GM19025 (cell line): ENCODE measurements around the gene RCL1.
"Not testable (repeated sequence)": the region's sequence is repeated elsewhere in the genome, so short reads cannot be mapped to it uniquely, and the experiment has no call there.

Experiments used
- ATAC-seq: cut with Tn5 transposase; IDR thresholded peaks from one replicate; pipeline ENCODE4 v1.9.1; 2021; ENCODE audit warnings: mild to moderate bottlenecking, low read depth, moderate library complexity; ENCODE audit not compliant: unreplicated experiment

Gene RCL1

DNA sequence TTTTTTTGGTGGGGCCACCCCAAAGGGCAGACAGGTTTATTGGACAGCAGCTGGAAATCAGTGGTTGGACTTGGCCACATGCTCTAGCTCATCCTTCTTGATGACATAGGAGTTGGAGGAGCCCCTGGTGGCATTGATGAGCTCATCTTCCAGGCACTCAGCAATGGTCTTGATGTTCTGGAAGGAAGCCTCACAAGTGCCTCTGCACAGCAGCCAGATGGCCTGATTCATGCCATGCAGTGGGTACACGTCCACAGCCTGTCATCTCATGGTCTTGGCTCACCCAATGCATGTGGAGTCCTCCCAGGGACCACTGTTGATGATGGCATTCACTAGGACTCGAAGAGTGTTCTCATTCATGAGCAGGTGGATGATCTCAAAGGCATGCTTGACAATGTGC, 11.3 kb upstream of the RCL1 start:
- ATAC-seq, result no peak

DNA sequence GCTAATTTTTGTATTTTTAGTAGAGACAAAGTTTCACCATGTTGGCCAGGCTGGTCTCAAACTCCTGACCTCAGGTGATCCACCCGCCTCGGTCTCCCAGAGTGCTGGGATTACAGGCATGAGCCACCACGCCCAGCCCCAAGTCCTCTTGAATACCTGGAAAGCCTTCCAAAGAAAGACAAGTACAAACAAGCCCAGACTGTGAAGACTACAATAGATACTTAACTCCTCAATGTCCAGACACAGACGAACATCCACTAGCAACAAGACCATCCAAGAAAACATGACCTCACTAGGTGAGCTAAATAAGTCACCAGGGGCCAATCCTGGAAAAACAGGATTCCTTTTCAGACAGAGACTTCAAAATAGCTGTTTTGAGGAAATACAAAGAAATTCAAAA, 9.6 kb upstream of the RCL1 start:
- ATAC-seq, result not testable (repeated sequence)

DNA sequence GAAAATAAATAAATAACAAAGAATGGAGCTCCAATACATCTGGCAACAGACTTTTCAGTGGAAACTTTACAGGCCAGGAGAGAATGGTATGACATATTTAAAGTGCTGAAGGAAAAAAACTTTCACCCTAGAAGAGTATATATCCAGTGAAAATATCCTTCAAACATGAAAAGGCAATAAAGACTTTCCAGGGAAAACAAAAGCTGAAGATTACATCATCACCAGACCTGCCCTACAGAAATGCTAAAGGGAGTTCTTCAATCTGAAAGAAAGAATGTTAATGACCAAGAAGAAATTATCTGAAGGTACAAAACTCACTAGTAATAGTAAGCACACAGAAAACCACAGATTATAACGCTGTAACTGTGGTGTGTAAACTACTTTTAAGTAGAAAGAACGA, 8.3 kb upstream of the RCL1 start:
- no peak for ATAC-seq

DNA sequence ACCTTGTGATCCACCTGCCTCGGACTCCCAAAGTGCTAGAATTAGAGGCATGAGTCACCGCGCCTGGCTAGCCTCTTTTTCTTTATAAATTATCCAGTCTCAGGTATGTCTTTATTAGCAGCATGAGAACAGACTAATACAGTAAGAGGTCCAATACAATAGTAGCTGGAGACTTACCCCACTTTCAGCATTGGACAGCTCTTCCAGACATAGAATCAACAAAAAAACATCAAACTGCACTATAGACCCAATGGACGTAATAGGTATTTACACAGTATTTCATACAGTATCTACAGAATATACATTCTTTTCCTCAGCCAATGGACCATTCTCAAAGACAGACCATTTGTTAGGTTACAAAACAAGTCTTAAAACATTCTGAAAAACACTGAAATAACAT, 6.1 kb upstream of the RCL1 start:
- ATAC-seq, result no peak

DNA sequence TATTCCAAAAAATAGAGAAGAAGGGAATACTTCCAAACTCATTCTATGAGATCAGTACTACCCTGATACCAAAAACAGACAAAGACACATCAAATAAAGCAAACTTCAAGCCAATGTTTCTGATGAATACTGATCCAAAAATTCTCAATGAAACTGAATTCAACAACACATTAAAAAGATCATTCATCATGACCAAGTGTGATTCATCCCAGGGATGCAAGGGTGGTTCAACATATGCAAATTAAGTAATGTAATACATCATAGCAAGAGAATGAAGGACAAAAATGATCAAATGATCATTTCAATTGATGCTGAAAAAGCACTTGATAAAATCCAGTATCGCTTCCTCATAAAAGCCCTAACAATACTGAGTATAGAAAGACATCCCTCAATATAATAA, 4.9 kb upstream of the RCL1 start:
- ATAC-seq, result no peak

DNA sequence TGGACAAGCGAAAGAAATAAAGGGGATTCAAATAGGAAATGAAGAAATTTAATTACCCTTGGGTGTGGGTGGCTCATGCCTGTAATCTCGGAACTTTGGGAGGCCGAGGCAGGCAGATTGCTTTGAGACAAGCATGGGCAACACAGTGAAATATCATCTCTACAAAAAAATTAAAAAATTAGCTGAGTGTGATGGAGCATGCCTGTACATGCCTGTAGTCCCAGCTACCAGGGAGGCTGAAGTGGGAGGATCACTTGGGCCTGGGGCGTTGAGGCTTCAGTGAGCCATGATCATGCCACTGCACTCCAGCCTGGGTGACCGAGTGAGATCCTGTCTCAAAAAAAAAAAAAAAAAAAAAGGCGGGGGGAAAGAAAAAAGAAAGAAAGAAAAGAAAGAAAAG, 4.0 kb upstream of the RCL1 start:
- ATAC-seq, result no peak

DNA sequence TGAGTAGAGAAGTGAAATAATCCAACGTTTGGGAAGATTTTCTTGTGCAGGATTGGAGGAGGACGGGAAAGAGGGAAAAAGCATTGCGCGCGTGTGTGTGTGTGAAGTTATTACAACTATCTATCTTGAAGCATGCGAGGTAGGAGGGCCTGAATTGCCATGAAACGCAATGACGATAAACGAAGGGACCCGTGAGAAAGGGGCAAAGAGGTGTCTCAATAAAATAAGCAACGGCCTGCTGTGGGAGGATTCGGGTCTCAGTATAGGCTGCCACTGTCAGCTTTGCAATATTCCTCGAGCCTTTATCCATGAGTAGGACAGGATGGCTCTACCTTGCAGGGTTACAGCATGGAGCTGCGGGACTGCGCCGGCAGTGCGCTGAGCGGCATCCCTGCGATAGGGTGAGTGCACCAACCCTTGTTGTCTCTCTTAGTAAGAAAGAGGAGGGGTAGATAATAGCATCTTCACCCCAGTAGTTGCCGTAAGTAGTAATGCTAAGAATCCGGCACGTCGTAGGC, 631 bp upstream of the RCL1 start:
- ATAC-seq, result peak; percentile 16

DNA sequence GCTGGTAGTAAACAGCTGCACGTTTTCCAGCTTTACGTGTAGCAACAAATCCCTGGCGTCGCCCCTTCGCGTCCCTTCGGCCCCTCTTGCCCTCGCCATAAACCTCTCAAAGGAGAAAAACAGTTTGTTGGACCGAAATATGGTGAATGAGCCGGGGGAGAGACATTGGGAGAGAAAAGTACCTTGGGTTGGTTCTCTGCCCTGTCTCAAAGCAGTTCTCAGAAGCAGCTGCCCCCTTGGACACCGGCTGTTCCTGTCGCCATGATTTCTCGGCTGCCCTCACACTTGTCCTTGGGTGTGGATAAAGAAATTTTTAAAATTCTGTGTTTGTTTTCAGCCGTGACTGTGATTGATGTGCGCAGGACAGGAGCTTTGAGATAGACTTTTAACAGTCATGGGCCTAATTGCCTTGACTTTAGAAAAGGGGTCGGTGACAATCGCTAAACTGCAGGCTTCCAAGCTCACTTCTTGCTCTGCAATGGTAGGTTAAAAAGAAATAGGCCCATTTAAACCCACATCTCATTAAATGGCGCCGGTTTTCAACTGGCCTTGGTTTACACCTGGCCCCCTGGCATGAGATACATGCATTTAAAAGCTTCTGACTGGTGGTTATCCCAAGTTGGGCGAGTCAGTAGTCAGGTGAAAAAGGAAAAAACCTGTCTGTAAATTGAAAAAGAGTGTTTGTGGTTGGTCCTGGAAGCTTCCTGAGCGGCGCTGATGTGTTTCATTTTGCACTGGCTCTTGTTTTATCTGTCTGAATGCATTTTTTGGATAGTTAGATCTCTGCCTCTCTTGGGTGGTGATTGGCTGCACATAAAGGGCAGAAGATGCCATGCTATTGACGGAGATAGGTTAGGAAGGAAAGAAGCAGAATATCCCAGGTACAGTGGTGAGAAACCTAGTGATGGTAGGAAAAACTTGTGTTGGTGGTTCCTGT, 983 bp downstream of the RCL1 start:
- ATAC-seq, result no peak

DNA sequence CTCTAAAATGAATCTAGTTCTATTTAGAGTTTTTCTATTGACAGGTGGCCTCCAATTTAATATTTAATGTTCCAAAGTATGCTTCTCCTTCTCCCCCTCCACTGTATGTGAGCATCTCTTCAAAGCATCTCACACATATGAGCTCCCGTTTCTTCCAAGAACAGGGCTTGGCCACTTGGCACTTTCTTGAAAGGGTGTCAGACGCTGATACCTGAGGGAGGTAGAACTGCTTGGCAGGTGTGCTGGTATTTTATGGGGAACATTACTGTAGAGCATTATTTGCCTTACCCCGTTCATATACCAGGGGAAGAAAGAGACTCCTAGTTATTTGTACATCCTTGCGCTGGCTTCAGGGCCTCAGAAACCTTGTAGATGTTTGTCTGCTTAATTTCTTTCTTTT, 1.9 kb downstream of the RCL1 start:
- ATAC-seq, result no peak

DNA sequence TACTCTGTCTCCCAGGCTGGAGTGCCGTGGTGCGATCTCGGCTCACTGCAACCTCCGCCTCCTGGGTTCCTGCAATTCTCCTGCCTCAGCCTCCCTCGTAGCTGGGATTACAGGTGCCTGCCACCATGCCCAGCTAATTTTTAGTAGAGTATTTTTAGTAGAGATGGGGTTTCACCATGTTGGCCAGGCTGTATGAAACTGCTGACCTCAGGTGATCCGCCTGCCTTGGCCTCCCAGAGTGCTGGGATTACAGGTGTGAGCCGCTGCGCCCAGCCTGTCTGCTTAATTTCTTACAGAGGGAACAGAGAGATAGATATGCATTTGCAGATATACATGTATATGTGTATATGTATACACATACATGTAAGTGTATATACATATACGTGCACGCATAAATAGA, 2.4 kb downstream of the RCL1 start:
- ATAC-seq, result not testable (repeated sequence)

DNA sequence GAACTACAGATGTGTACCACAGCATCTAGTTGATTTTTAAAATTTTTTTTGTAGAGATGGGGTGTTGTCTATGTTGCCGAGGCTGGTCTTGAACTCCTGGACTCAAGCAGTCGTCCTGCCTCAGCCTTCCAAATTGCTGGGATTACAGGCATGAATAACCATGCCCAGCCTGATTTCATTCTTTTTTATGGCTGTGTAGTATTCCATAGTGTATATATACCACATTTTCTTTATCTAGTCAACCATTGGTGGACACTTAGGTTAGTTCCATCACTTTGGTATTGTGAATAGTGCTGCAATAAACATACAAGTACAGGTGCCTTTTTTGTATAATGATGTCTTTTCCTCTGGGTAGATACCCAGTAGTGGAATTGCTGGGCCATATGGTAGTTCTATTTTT, 3.8 kb downstream of the RCL1 start:
- ATAC-seq, result no peak

DNA sequence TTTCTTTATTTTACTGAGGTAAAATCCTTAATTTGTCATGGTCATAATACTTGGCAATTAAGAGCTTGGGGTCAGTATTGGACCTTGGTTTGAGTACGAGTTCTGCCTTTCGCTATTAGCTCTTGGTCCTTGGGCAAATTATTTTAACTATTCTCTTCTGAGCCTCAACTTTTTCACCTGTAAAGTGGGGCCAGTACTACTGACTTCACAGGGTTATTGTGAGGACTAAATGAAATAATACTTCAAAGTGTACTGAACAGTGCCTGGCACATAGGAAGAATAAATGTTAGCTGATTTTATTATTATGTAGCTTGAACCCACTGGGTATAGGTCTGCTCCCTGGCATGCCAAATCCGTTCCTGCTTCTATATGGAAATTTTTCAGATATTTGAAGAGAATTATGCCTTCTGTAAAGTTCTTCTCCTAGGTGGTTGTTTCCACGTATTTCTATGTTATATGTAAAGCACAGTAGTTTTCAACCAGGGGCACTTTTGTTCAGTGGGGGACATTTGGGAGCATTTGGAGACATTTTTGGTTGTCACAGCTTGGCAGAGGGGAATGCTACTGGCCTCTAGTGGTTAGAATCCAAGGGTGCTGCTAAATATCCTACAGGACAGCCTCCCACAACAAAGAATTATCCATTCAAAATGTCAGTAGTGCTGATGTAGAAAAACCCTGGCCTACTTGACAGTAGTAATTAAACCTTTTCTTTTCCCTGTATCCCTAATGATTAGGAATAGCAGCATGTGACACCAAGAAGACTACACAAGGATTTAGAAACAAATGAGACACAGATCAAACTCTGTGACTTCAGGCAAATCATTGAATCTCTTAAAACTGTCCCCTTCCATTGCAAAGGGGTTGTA, 4.5 kb downstream of the RCL1 start:
- no peak for ATAC-seq

DNA sequence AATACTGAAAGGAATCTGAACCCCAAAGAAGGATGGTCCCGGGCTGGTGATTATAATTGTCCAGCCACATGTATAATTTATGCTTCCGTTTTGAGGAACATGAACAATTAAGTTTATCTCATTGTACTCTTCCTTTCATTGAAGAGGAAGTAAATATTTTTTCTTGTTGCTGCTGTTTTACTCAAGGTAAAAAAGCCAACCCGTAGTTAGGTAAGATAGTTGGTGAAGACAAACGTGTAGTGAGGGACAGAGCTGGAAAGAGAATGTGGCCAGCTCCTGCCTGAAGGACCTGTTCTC, 5.1 kb downstream of the RCL1 start:
- no peak for ATAC-seq

DNA sequence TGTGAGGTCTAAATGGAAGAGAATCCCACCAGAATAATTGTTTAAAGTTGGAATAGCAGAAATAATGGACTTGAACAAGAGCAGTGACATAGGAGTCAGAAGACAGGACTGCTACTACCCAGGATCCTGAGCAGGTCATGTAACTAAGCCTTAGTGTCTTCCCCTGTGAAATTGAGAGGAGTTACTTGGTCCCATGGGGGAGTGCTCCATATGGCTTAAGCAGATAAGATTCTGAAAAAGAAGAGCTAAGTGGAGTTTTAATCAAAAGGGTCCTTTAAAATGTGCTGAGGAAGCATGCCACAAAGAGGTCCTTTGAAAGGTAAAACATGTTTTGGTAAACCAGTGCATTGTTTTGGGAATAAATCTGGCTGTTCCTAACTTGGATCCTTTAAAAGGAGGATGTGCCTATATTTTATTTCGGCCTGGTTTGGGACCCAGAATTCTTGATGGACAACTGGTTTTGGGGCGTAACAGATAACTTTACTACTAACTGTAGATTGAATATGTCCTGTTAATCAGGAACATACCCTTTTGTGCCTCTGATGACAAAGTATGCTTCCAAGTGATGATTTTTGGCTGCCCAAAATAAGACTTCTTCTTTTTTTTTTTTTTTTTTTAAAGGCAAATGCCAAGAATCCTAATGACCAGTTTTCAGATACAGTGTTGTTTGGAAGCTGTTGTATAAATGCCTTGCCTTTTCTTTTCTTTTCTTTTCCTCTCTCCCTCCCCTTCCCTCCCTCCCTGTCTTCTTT, 5.7 kb downstream of the RCL1 start:
- ATAC-seq, result no peak

DNA sequence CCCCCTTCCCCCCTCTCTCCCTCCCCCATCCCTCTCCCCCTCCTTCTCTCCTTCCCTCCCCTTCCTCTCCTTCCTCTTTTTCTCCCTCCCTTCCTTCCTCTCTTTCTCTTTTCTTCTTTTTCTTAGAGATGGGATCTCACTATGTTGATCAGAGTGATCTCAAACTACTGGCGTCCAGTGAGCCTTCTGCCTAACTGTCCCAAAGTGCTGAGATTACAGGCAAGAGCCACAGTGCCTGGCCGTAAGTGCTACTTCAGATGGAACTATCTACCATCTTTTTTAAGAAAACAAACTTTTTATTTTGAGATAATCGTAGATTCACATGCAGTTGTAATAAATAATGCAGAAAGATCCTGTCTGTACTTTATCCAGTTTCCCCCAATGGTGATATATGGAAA, 6.3 kb downstream of the RCL1 start:
- ATAC-seq, result no peak

DNA sequence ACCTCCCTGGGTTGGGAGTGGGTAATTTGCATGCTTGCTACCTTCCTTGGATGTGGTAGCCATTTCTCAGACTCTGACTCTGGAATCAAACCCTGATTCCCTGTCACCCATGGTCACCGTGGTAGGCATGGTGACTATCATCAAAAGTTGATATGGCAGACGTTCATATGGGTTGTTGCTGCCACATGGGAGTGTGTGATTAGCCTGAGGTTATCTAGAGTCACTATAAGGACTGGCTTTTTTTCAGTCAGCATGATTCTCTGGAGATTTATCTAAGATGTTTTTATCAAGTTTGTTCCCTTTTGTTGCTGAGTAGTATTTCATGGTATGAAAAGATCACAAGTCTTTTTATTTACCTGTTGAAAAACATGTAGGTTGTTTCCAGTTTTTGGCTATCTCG, 7.0 kb downstream of the RCL1 start:
- no peak for ATAC-seq

DNA sequence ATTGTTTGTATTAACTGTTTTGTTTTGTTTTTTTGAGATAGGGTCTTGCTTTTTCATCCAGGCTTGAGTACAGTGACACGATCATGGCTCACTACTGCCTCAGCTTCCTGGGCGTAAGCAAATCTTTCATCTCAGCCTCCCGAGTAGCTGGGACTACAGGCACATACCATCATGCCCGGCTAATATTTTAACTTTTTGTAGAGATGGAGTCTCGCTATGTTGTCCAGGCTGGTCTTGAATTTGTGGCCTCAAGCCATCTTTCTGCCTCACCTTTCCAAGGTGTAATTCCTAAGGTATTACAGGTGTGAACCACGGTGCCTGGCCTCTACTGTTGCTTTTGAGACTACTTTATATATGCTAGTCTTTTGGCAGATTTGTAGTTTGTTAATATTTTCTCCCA, 8.4 kb downstream of the RCL1 start:
- no peak for ATAC-seq

DNA sequence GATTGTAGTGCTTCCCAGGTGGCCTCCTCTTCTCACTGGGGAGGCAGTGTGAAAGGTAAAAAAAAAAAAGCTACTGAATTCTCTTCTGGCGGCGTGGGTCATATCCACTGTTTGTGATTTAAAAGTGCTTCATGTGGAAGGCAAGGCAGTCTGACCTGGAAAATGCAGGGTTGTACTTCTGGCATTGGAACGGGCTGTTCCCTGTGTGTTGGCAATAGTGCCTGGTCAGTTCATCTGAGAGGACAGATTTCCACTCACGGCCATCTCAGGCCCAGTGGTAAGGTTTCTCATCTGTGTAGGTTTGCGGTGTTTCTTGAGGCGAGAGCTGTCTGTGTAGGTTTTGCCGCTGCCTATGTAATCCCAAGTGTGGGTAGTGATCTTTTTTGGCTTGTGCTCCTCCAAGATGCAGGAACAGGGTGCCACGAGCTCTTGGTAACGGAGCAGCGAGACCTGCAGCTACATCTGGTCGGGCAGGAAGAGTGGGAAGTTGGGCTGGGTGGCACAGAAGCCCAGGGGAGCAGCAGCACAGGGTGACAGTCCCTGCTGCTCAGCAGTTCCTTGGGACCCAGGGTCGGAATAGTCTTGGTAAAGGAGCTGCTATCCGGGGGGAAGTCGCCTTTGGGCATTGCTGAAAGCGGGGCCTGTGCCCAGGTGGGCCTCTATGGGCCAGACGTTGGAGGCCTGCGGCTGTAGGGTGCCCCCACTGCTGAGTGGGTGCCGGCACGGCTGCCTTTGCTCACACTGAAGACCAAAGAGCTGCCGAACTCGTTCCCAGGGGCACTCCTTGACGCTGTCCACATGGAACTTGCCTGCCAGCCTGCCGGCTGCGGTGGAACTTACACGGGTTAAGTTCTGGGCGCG, 11.2 kb downstream of the RCL1 start:
- ATAC-seq, result no peak

DNA sequence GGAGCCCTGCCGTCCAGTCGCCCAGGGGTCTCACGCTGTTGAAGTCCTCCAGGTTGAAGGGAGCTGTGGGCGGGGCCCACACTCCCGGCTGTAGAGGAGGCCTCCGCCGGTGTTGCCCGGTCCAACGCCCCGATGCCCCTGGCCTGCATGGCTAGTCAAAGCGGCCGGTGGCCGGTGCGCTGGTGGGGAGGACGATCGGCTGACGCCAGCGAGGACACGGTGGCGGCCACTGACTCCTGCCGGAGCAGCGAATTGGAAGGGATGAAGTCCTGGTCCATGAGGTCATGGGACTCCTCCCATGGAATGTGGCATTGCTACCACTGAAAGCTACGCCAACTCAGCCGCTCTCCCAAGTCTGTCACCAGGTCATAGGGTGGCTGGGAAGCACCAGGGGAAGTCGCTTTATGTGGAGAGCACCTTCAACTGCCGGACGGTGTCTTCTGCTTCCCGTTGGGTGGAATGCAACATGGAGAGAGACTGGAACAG, 11.8 kb downstream of the RCL1 start:
- ATAC-seq, result no peak
